GM18873 (cell line): Measurements from ENCODE around the gene SLCO3A1.

Experiments
- ATAC-seq: cut with Tn5 transposase; IDR thresholded peaks from one replicate; pipeline ENCODE4 v1.9.1; 2021; ENCODE audit warnings: mild to moderate bottlenecking, moderate library complexity, moderate number of reproducible peaks; ENCODE audit not compliant: unreplicated experiment, low FRiP score

Gene SLCO3A1

DNA sequence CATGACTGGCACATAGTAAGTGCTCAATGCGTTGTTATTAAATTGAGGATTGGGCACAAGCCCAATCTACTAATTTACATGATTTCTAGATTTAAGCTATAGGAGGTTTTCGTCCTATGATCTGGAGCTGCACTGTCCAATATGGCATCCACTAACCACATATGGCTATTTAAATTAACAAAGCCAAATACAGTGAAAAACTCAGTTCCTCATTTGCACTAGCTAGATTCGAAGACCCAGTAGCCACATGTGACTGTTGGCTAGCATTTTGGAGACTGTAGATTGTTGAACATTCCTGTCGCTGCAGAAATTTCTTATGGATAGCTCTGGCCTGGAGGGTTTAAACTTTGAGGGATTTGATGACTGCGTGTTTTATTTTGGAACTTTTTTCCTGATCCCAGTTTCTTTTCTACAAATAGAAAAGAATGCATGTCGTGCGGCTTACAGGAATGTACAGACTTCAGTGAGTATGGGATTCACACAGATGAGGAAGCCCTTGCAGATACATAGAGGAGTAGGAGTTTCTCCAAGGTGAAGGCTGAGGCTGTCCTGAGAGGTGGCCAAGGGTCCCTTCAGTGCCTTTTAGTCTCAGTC, 82.8 kb downstream of the SLCO3A1 start:
- no peak for ATAC-seq

DNA sequence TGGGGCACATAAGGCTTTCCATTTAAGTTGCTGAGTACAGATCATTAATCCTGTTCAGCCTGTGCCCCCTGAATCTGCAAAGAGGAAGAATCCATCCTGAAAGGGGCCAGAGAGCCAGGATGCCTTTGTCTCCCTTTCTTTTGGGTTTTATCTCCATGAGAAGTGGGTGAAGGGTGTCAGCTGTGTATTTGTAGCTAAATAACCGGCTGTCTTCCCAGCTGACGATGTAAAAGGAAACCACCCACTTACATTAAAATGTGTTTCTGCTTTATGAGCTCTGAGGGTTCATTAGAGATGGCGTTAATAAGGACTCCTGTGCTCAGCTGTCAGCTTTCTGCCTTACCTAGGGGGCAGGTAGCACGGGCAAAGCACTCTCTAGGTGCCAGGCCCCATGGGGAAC, 83.4 kb downstream of the SLCO3A1 start:
- ATAC-seq, result no peak

DNA sequence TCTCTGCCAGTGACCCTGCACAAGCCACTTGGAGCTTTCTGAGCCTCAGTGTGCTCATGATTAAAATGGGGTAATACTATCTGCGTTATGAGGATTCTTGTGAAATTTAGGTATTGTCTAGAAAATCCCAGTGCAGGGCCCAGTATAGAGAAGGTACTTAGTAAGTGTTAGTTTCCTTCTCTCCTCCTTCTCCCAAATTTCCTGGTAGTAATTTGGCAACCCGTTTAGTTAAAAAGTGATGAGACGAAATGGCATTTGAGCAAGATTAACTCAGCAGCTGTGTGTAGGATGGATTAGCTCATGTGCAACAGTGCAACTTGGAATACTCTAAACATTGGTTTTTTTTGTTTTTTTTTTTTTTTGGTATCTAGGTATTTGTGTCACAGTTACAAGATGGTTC, 84.6 kb downstream of the SLCO3A1 start:
- no peak for ATAC-seq

DNA sequence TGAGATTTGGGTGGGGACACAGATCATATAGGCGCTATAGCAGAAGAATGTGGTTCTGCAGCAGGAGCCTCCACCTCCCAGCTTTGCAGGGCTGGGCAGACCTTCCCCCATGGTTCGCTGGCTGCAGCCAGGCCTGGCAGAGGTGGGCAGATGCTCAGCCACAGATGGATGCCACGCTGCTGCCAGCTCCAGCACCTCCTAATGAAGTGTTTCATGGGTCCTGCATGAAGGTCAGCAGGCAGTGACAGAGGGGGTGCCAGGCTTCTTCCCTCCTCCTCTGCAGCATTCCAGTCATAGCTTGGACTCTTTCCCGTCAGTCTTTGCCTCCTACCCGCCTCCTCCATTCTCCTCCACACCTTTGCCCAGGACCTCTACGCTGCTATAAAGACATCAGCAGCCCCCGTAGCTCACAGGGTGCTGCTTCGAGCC, 85.9 kb downstream of the SLCO3A1 start:
- no peak for ATAC-seq

DNA sequence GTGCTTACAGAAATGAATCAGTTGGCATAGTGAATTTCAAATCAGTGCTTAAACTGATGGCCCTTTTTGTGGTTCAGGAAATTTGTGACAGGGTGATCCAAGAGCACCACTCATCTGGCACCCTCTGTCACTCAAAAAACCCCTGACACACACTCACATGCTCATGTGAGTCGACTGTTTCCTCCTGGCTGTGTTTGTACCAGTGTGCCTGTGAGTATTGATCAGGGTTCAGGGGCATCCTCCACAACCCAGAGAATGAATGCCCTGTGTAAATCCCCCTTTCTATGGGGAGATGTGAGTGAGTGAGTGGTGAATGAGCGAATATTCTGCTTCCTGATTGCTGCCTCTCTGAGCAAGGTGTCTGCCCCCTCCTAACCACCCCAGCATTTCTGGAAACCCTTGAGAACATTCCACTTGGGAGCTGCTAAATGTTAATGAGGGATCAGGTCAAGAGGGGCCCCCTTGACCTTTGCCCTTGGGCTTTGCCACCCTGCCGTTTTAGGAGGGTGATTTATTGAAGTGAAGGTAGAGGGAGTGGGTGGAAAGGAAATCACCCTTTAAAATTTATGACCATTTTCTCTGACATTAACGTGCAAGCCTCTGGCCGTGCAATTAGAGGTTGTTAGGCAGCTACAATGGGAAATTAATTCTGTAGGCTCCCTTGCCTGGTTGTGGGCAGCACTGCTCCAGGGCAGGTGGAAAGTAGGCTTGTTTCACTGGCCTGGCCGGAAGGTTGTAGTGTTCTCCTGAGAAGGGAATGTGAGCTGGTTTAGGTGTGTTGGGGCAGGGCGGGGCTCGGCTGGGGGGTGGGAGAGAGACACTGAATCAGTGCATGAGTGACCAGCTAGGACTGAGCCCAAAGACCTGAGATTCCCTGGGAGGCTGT, 87.2 kb downstream of the SLCO3A1 start:
- no peak for ATAC-seq

DNA sequence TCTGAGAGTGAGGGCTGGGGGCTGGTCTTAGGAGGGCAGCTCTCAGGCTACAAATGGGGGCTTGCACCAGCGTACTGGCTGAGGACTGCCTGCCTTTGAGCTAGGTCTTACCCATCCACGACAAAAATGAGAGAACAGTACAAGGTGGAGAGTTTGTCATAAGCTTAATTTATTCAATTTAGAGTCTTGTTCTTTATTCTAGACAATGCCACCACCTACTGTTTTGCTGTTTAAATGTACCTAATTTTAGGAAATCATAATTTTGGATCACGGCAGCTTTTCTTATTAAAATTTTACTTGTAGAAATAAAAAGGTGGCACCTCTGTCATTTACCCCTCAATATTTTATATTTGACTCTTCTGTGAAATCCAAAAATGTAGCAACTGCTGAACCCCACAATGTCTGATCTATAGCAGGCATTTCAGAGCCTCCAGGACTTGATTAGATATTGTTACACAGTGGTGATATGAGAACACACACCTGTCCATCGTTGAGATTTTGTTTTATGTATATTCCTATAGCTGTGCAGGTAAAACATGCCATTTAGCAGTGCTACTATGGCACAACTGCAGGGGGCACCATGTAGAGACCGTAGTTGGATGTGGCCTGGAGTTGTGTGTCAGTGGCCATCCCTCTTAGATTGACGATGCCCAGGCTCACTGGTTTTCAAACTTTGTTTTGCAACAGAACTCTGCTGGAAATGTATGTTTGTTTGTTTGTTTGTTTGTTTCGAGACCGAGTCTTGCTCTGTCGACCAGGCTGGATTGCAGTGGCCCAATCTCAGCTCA, 88.6 kb downstream of the SLCO3A1 start:
- ATAC-seq, result no peak

DNA sequence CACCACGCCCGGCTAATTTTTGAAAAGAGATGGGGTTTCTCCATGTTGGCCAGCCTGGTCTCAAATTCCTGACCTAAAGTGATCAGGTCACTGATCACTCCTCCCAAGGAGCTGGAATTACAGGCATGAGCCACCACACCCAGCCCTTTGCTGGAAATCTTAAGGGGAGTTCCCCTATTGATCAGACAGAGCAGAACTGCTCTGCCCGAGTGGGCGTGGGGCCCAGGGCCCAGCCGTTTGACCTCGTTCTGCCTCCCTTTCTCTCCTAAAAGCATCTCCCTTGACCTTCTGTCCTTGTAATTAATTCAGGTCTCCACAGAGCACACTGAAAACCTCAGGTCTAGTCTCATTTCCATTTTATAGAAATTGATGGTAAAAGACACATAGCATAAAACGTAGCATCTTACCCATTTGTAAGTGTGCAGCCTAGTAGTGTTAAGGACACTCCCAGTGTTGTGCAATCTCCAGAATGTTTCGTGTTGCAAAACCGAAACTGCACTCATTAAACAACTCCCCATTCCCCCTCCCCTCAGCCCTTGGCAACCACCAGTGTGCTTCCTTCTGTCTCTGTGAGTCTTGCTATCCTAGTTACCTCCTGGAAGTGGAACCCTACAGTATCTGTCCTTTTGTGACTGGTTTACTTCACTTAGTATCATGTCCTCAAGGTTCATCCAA, 89.3 kb downstream of the SLCO3A1 start:
- no peak for ATAC-seq

DNA sequence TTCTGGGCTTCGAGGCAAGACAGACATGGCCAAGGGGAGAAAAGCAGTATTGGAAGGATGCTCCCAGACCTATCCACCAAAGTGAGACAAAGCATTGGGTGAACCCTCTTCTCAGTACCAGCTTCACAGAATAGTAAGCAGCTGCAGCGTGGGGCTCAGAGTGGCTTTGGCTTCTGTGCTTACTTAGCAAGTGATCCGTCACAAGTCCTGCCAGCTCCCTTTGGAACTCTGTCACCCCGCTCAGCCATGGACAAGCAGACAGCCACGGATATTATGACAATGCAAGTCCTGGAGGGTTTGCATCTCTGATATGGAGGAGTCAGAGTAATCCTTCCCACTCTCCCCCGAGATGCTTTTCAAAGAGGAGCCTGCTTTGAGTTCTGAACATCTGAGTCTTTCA, 90.8 kb downstream of the SLCO3A1 start:
- ATAC-seq, result no peak

DNA sequence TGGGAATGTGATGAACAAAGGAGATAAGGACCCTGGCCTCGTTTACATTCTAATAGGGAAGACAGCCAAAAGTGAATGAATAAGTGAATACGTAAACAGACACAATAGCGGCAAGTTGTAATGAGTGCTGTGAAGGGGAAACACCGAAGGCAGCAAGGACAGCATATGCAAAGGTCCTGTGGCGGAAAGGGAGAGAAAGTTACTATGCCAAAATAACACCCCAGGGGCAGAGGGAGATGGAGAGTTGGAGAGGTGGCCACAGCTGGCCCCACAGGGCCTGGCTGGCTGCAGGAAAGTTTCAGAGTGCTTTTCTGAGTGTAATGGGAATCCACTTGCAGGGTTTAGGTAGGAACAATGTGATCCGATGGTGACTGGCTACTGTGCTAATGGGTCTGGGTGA, 91.9 kb downstream of the SLCO3A1 start:
- no peak for ATAC-seq

DNA sequence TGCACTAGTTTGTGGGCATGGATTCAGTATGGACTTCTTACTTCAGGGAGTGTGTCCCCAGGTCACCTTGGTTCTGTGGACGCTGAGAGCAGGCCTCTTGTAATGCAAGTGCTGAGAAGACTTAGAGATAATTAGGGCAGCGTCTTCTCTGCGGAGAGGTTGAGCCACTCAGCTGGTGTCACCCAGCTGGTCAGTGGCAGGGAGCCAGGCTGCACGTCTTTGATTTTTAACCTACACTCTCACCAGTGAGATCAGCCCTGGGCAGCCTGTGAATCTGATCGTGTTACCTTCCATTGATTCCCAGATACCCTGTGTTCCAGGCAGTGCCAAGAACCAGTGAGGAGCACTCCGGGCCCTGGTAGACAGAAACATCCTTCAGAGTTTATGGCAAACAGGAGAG, 92.6 kb downstream of the SLCO3A1 start:
- no peak for ATAC-seq

DNA sequence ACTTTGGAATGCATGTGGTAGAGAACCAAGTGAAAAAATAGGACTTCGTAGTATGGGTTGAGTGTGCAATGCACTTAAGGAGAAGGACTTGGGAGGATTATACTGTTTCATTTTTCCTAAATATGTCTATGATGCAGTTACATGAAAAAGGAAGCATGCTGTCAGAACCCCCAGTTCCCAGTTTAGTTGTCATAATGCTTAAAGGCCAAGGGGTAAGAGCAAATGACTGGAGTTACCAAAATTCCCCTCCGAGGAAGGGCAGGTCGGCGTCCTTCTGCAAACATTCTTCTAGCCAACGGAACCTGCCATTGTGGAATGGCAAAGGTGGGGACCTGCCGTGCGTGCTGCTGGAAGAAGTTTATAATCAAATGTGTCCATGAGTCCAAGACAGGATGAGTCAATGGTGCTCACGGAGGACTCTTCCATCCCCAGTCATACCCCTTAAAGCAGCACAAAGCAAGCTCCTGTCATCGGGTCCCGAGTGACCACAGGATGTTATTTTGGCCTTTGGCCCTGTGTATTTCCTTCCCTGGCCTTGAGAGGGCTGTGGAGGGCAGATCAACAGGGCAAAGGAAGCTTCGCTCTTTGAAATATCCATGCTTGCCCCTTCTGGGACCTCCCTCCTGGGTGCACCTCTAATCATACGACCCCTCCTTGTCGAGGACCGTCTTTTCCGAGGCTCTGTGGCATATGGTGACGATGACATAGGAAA, 93.2 kb downstream of the SLCO3A1 start:
- ATAC-seq, result no peak

DNA sequence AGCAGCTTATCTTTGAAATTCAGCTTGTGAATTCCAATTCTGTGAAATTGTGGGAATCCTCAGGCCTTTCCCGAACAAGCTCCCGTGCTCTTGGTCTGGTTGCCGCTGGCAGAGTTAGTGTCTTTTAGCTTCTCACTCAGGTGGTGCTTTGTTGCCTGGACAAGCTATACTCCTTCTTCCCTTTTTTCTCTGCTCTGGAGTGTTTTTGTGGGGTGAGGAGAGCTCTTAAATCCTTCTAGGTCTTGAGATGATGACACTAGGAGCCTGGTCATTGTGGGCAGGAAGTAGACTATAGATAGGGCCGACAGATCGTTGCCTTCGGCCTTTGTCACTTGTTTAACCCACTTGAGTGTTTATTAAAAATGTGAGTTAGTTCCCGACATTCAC, 93.8 kb downstream of the SLCO3A1 start:
- ATAC-seq, result no peak

DNA sequence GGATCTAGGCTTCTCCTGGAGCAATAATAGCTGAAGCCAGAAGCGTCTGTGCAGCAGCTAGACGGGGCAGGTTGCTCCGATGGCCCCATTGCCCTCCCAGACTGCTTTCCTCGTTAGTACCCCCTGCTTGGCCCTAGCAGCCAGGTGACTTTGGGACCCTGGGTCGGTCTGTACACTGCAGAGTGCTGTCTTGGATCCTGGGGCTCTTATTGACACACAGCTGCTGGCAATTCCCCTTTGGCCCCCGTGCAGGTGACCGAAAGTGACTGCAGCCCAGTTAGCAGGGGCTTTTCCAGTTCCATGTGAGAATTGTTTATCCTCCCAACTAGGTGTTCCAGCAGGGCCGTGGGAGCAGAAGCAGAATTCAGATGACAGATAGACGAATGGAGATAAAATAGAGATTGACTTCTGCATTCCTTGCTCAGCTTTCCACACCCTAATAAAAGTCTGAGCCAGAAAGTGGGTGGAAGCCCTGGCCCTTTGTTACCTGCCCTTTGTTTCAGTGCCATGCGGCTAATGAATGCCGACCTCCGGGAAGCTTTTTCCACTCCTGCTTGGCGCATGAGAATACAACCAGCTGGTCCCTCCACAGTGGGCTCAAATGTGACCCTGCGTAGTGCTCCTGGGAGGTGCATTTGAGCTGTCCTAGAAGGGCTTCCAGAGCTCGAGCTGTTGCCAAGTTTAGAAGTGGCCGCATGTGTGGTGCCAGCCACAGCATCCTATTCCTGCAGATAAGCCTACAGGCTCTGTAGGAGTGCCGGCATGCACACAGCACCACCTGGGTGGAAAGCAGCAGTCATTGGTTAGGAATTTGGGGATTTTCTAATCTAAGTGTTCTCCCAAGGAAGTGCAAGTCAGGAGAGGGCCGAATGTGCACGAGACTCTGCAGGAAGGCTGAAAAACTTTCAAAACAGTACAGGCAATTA, 94.4 kb downstream of the SLCO3A1 start:
- no peak for ATAC-seq

DNA sequence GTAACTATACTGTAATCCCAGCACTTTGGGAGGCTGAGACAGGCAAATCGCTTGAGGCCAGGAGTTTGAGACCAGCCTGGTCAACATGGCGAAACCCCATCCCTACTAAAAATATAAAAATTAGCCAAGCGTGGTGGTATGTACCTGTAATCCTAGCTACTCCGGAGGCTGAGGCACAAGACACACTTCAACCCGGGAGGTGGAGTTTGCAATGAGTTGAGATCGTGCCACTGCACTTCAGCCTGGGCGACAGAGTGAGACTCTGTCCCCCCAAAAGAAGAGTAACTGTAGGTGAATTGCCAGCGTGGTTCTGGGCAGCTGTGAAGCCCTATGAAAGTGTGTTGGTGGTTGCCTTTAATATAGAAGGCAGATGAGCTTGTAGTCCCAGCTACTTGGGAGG, 95.9 kb downstream of the SLCO3A1 start:
- no peak for ATAC-seq

DNA sequence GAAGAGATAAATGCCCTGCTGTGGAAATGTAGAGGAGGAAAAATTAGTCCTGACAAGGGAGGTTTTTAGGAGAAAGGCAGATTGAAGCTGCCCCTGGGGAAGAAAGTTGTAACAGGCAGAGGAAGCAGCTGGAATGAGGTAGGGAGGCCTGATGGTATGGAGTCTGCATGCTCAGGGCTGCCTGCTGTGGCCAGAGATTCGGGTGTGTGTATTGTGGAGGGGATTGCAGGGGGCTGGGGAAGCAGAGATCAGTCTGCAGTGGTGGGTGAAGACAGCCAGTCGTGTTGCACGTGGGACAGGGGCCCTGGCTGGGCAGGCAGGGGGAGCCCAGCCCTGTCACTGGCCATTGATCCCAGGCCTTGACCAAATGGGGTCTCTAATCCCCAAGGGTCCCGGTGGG, 96.5 kb downstream of the SLCO3A1 start:
- ATAC-seq, result no peak

DNA sequence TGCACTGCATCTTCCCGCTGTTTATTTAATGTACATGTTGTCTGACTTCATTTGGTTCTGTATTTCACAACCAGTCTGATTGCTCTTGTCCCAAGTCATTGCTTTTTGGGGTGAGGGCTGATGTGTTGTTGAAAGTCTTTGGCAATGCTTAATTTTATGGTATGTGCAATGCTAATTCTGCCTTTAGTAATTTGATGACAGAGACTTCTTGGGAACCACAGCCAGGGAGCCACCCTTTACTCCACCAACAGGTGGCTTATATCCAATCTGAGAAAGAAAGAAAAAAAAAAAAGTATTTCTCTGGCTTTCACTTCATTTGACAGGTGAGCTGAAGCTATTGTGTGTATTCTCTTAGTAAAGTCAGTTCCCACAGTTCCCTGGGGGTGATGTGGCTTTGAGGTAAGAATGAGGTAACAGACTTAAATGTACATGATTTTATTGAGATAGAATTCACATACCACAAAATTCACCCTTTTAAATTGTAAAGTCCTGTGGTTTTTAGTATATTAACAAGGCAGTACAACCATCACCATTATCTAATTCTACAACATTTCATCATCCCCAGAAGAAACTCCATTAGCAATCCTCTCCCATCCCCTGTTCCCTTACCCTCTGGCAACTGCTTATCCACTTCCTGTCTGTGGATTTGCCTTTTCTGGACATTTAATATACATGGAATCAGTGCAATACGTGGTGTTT, 97.3 kb downstream of the SLCO3A1 start:
- ATAC-seq, result no peak

DNA sequence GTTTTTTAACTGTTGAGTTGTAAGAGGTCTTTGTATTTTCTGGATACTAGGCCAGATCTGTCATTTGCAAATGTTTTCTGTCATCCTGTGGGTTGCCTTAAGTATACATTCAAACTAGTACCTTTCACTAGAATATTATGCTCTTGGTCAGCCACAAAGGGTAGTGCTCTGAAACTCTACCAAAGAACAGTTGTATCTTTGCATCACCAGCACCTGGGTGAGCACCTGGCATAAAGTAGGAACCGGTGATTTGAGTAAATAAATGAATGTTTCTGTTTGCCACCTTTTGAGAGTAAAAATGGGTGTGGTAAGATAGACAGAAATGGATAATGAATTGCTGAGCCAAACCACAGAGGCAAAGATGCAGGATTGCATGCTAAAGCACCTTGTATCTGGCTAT, 98.7 kb downstream of the SLCO3A1 start:
- no peak for ATAC-seq

DNA sequence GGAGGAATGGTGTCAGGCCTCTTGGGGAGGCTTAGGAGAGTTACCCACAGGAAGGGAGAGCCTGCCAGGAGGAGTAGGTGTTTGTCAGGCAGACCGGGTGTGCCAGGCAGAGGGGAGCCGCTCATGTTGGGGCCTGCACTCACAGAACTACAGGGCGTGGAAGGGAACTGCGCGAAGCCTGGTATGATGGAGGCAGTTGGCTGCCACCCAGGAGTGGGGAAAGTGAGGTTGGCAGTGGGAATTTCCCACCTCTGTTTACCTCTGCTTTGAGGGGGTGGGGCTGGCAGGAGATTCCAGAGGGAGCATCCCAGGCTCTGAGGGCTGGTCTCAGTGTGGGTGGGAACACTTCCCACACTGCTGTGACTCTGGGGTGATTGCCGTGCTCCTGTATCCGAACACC, 99.9 kb downstream of the SLCO3A1 start:
- no peak for ATAC-seq

DNA sequence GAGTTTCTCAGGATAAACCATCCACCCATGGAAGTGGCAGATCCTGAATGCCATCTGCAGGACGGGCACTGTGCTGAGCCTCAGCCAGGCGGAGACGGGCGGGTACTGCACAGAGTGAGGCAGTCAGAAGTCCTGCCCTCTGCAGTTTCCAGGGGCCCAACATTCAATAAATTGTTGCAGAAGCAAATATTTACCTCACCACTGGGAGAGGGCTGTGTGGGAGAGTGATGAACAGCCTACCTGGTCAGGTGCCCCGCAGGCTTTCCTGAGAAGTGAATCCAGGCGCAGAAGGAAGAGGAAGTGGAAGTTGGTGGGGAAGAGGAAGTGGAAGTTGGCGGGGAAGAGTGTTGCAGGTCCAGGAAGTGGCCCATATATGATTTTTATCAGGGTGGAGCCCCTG, 100.8 kb downstream of the SLCO3A1 start:
- no peak for ATAC-seq
